IMR-90 (cell line): ENCODE data around the gene MYO3B. TPM values are rescaled to one million over a fixed set of nuclear protein-coding genes. Genes with fewer than 3 reads are reported as not detected.

Experiments used
- ATAC-seq: fragments of 200-7000 bp; cut with Tn5 transposase; 2 replicates; pipeline ENCODE4 v1.9.1; 2020; ENCODE audit warnings: low read depth, mild to moderate bottlenecking, moderate library complexity
- BruUV-seq: library from RNA; stranded (reverse); fragments of 400-500 nt; replicated peaks from 2 replicates; lab custom pipeline; 2021; lab: Mats Ljungman, UMichigan
- CTCF ChIA-PET: fragments of 300-600 bp; formaldehyde crosslinking; extraction: SDS; loops from one replicate; lab custom pipeline; 2021; ENCODE audit warnings: antibody characterized with exemption; lab: Yijun Ruan, JAX
- POLR2A ChIA-PET: fragments of 300-600 bp; sonication (Branson Sonifier 250); formaldehyde crosslinking; loops from one replicate; lab custom pipeline; 2022; ENCODE audit warnings: antibody characterized with exemption; ENCODE audit not compliant: unreplicated experiment; lab: Charles Lee
- DNase-seq: peaks from one replicate; pipeline ENCODE4 v3.0.0; 2013
- H2AFZ ChIP-seq: replicated peaks from 2 replicates; pipeline ENCODE3; 2013; ENCODE audit warnings: low read length, mild to moderate bottlenecking; ENCODE audit not compliant: poor library complexity
- H2AK5ac ChIP-seq: 2 replicates; pipeline ENCODE4 v1.6.1; 2013; ENCODE audit warnings: low read depth, low read length, inconsistent platforms
- H2AK9ac ChIP-seq: replicated peaks from 2 replicates; pipeline ENCODE3; 2013; ENCODE audit warnings: mild to moderate bottlenecking, low read depth, low read length, moderate library complexity; ENCODE audit not compliant: poor library complexity
- H2BK120ac ChIP-seq: 2 replicates; pipeline ENCODE4 v1.6.1; 2013; ENCODE audit warnings: low read depth, low read length, inconsistent platforms
- H2BK15ac ChIP-seq: 3 replicates; pipeline ENCODE4 v1.6.1; 2013; ENCODE audit warnings: low read depth, low read length, inconsistent platforms
- H2BK20ac ChIP-seq: 2 replicates; pipeline ENCODE4 v1.6.1; 2013; ENCODE audit warnings: low read depth, mild to moderate bottlenecking, inconsistent platforms, low read length, moderate library complexity
- H2BK5ac ChIP-seq: 2 replicates; pipeline ENCODE4 v1.6.1; 2013; ENCODE audit warnings: mild to moderate bottlenecking, low read depth, low read length, inconsistent platforms; ENCODE audit not compliant: poor library complexity, severe bottlenecking
- H3K14ac ChIP-seq: replicated peaks from 2 replicates; pipeline ENCODE4 v1.6.1; 2013; ENCODE audit warnings: low read depth, low read length, inconsistent platforms
- H3K18ac ChIP-seq: 2 replicates; pipeline ENCODE4 v1.6.1; 2013; ENCODE audit warnings: low read depth, low read length, control low read depth
- H3K23ac ChIP-seq: 2 replicates; pipeline ENCODE4 v1.6.1; 2013; ENCODE audit warnings: low read depth, low read length, inconsistent platforms
- H3K27ac ChIP-seq: 2 replicates; pipeline ENCODE4 v1.5.1; 2013; ENCODE audit warnings: mild to moderate bottlenecking, control low read depth, low read length; ENCODE audit not compliant: insufficient read depth
- H3K27me3 ChIP-seq: 2 replicates; pipeline ENCODE4 v1.6.1; 2013; ENCODE audit warnings: low read length; ENCODE audit not compliant: control insufficient read depth, insufficient read depth
- H3K36me3 ChIP-seq: 2 replicates; pipeline ENCODE4 v1.6.1; 2013; ENCODE audit warnings: low read length, mixed read lengths; ENCODE audit not compliant: control insufficient read depth, insufficient read depth
- H3K4ac ChIP-seq: 2 replicates; pipeline ENCODE4 v1.6.1; 2013; ENCODE audit warnings: low read depth, low read length, inconsistent platforms
- H3K4me1 ChIP-seq: 2 replicates; pipeline ENCODE4 v1.6.1; 2013; ENCODE audit warnings: low read length, mixed read lengths; ENCODE audit not compliant: control insufficient read depth, insufficient read depth
- H3K4me2 ChIP-seq: 2 replicates; pipeline ENCODE4 v1.6.1; 2013; ENCODE audit warnings: low read depth, mild to moderate bottlenecking, control low read depth, low read length, moderate library complexity
- H3K4me3 ChIP-seq: 2 replicates; pipeline ENCODE4 v1.5.1; 2013; ENCODE audit warnings: low read depth, mild to moderate bottlenecking, control low read depth, low read length, moderate library complexity; ENCODE audit not compliant: insufficient read depth
- H3K56ac ChIP-seq: 2 replicates; pipeline ENCODE4 v1.6.1; 2013; ENCODE audit warnings: low read length, inconsistent platforms; ENCODE audit not compliant: insufficient read depth; ENCODE audit errors: extremely low read depth
- H3K79me1 ChIP-seq, 2 experiments: 2 replicates each; pipeline ENCODE4 v1.6.1; 2013; ENCODE audit warnings: low read length in 2 of 2, inconsistent platforms in 1 of 2, low read depth in 1 of 2
- H3K9ac ChIP-seq: 2 replicates; pipeline ENCODE4 v1.6.1; 2013; ENCODE audit warnings: low read depth, low read length, control low read depth
- H3K9me1 ChIP-seq: 2 replicates; pipeline ENCODE4 v1.6.1; 2013; ENCODE audit warnings: low read length, inconsistent platforms; ENCODE audit not compliant: insufficient read depth
- H3K9me3 ChIP-seq: 2 replicates; pipeline ENCODE4 v1.6.1; 2013; ENCODE audit warnings: low read length; ENCODE audit not compliant: control insufficient read depth, insufficient read depth
- H4K20me1 ChIP-seq: 2 replicates; pipeline ENCODE4 v1.6.1; 2013; ENCODE audit warnings: low read length, inconsistent platforms; ENCODE audit not compliant: insufficient read depth
- H4K5ac ChIP-seq: 2 replicates; pipeline ENCODE4 v1.6.1; 2013; ENCODE audit warnings: mild to moderate bottlenecking, low read depth, low read length, control low read depth
- H4K8ac ChIP-seq, 2 experiments: 2 replicates each; pipeline ENCODE4 v1.6.1; 2013; ENCODE audit warnings: low read depth in 2 of 2, low read length in 2 of 2, control low read depth in 1 of 2, inconsistent platforms in 1 of 2
- H4K91ac ChIP-seq: 2 replicates; pipeline ENCODE4 v1.6.1; 2013; ENCODE audit warnings: low read depth, low read length, inconsistent platforms; ENCODE audit not compliant: insufficient read depth
- CHD1 ChIP-seq: IDR thresholded peaks from 2 replicates; pipeline ENCODE4 v1.6.1; 2012; ENCODE audit warnings: low read depth, low read length, improper control_type of control experiment
- ELK1 ChIP-seq: fragments of 150-350 bp; IDR thresholded peaks from 2 replicates; pipeline ENCODE4 v1.6.1; 2016; ENCODE audit warnings: low read depth, mild to moderate bottlenecking, low read length, moderate library complexity, borderline replicate concordance
- MAZ ChIP-seq: IDR thresholded peaks from 2 replicates; pipeline ENCODE4 v1.6.1; 2012; ENCODE audit warnings: low read depth, mild to moderate bottlenecking, low read length, improper control_type of control experiment, moderate library complexity, borderline replicate concordance
- WGBS, 2 experiments: methylation state at CpG; one replicate each; pipeline versions ENCODE4 v1.1.5 to v1.1.7; 2013; ENCODE audit warnings: missing lambda C conversion rate in 2 of 2; ENCODE audit not compliant: insufficient read length in 1 of 2; ENCODE audit errors: extremely low coverage in 2 of 2; 5-methylcytosine and 5-hydroxymethylcytosine counted together
- dilution Hi-C: fragments of 300-500 bp; cut with HindIII; formaldehyde crosslinking; loops from one replicate; pipeline ENCODE4 v1.14.3; 2018; ENCODE audit warnings: low sequenced_read_pairs; ENCODE audit not compliant: unreplicated experiment
- in situ Hi-C: fragments of 300-500 bp; cut with MboI; formaldehyde crosslinking; loops from 3 replicates; pipeline ENCODE4 v1.14.3; 2019; ENCODE audit warnings: low sequenced_read_pairs, inconsistent platforms, mixed read lengths
- intact Hi-C: fragments of 100-400 bp; cut with micrococcal nuclease; formaldehyde crosslinking; loops from 2 replicates; pipeline ENCODE4 v1.10.0; 2022
- polyA plus RNA-seq, 3 experiments: library from polyadenylated mRNA; depleted of rRNA; stranded (reverse); fragments of >200 nt; gene quantifications; 2 replicates each; pipeline ENCODE4 v1.2.3, GENCODE V29; 2012; ENCODE audit warnings: low replicate concordance in 1 of 3
- total RNA-seq: library from RNA; depleted of rRNA; stranded (reverse); fragments of >200 nt; gene quantifications from 2 replicates; pipeline ENCODE4 v1.2.3, GENCODE V29; 2012

Gene MYO3B
- total and polyA plus RNA-seq, 2 of the 4 experiments (the other 2 are of a cell fraction) = 0.02 TPM; not detected in 1

- no peak overlapping the region for H2AFZ ChIP-seq
- no peak overlapping the region for H2BK5ac ChIP-seq
- H4K20me1 ChIP-seq = no peaks in the 10 kb centered on the region
- H4K5ac ChIP-seq = no peak overlapping the region
- H2BK120ac ChIP-seq = no peak overlapping the region
- H3K4me2 ChIP-seq = no peak overlapping the region
- no peak overlapping the region for H3K23ac ChIP-seq
- no peak overlapping the region for H3K14ac ChIP-seq
- no peaks in the 10 kb centered on the region for H3K36me3 ChIP-seq
- no peak overlapping the region for H4K8ac ChIP-seq
- 60% methylated on average over 1 of the region's 5 CpGs; no CpG with 5 or more reads in 1 of the 2 experiments for WGBS, 2 experiments
- no peak overlapping the region for H2AK5ac ChIP-seq
- H3K4me1 ChIP-seq = no peaks in the 10 kb centered on the region
- H3K27ac ChIP-seq = no peak overlapping the region
- CTCF ChIA-PET = no interaction called here
- H3K9ac ChIP-seq = no peak overlapping the region
- H3K9me1 ChIP-seq = no peaks in the 10 kb centered on the region
- ATAC-seq (no peak), DNase-seq (no peak)
- no peaks in the 10 kb centered on the region for H3K27me3 ChIP-seq
- no peaks in the 10 kb centered on the region for H3K9me3 ChIP-seq
- intact Hi-C loops (no loop called here), in situ Hi-C loops (no loop called here), dilution Hi-C loops (no loop called here)
- no peak overlapping the region for H3K18ac ChIP-seq
- POLR2A ChIA-PET = no interaction called here
- H3K56ac ChIP-seq = no peak overlapping the region
- H3K4ac ChIP-seq = no peak overlapping the region
- no peak overlapping the region for H2BK20ac ChIP-seq
- H2AK9ac ChIP-seq = no peak overlapping the region
- no peak overlapping the region for H3K4me3 ChIP-seq
- TF ChIP-seq ELK1 (no peak), CHD1 (no peak), MAZ (no peak)
- H4K91ac ChIP-seq = no peak overlapping the region
- no peaks in the 10 kb centered on the region for H3K79me1 ChIP-seq
- no peak overlapping the region for H2BK15ac ChIP-seq
- BruUV-seq = no TSS peak
These were observed 277.9 kb downstream of the MYO3B start for GRCh38 chr2:170455617-170456426.
